Measurements from ENCODE around the gene ZNF23.

ZNF23 gene

GRCh38 chr16:71464231-71464630 is 2.2 kb upstream of the ZNF23 start:
- no peak for DNase-seq

GRCh38 chr16:71460941-71461340 is 1.1 kb downstream of the ZNF23 start:
- no peak for DNase-seq

- peak; percentile 13 to 74 for DNase-seq
Observed at GRCh38 chr16:71460236-71460635, 1.8 kb downstream of the ZNF23 start.

- no peak for DNase-seq
Observed at GRCh38 chr16:71459510-71459909, 2.5 kb downstream of the ZNF23 start.

- DNase-seq: no peak
Observed at GRCh38 chr16:71456801-71457200, 5.2 kb downstream of the ZNF23 start.

GRCh38 chr16:71453036-71453435 is 9.0 kb downstream of the ZNF23 start:
- DNase-seq: no peak

GRCh38 chr16:71449020-71449419 is 13.0 kb downstream of the ZNF23 start:
- DNase-seq: no peak

- no peak for DNase-seq
Observed at GRCh38 chr16:71448274-71448866, 13.7 kb downstream of the ZNF23 start.

- no peak for DNase-seq
Observed at GRCh38 chr16:71443714-71444113, 18.3 kb downstream of the ZNF23 start.

- DNase-seq: no peak
Observed at GRCh38 chr16:71442051-71442440, 20.0 kb downstream of the ZNF23 start, which contains the start of gene TLE7. TLE7 (minus strand) TSS chr16:71442054; CDS start chr16:71433324, 8,730 bp downstream.

GRCh38 chr16:71441348-71442050 is 20.5 kb downstream of the ZNF23 start:
- DNase-seq: no peak

GRCh38 chr16:71440669-71441347 is 21.2 kb downstream of the ZNF23 start:
- DNase-seq: no peak

- DNase-seq: no peak
Observed at GRCh38 chr16:71439523-71439922, 22.5 kb downstream of the ZNF23 start.

- no peak for DNase-seq
Observed at GRCh38 chr16:71436473-71436872, 25.6 kb downstream of the ZNF23 start.

GRCh38 chr16:71432906-71433305 is 29.1 kb downstream of the ZNF23 start:
- DNase-seq: no peak

- DNase-seq: no peak
Observed at GRCh38 chr16:71431991-71432390, 30.1 kb downstream of the ZNF23 start.

GRCh38 chr16:71431176-71431575 is 30.9 kb downstream of the ZNF23 start:
- DNase-seq: no peak

- no peak for DNase-seq
Observed at GRCh38 chr16:71430744-71431143, 31.3 kb downstream of the ZNF23 start.

- DNase-seq: no peak
Observed at GRCh38 chr16:71429581-71429980, 32.5 kb downstream of the ZNF23 start.

- DNase-seq: no peak
Observed at GRCh38 chr16:71428883-71429282, 33.2 kb downstream of the ZNF23 start.

GRCh38 chr16:71428385-71428784 is 33.7 kb downstream of the ZNF23 start:
- DNase-seq: no peak

- no peak for DNase-seq
Observed at GRCh38 chr16:71426880-71427615, 35.0 kb downstream of the ZNF23 start.

- no peak for DNase-seq
Observed at GRCh38 chr16:71426069-71426879, 35.8 kb downstream of the ZNF23 start.
